ENCODE measurements around the gene TRIM5. TPM values are rescaled to one million over a fixed set of nuclear protein-coding genes. Genes with fewer than 3 reads are reported as not detected.
A peak's percentile ranks its signal among the peaks of the same experiment; 100 is the strongest.

Gene TRIM5
- total and polyA plus RNA-seq, 9 of the 15 experiments (the other 6 are each of a cell fraction or from before 2014, with no cell fraction given), result 7.7 to 20.8 (median 15.0) TPM

DNA sequence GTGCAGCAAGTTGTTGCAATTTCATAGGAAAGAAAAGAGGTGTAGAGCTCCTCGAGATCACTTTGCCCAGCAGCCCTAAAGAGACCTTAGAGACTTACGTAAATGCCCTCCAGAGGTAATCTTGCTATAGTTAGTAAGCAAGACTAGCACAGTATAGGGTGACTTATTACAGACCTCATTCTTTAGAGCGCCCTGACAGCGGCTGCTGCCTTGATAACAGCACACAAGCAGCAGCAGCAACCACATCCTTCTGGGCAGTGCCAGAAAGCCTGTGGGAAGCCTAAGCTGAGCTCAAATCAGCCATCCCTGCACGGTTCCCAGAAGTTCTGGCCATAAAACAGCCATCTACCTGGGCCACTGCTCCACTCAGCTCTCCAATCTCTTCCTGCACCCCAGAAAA is 28.8 kb upstream of the TRIM5 start:
- Histone ChIP-seq H3K4me3 (no peak overlapping the region), H3K27ac (ENCODE audit: extremely low read depth, low read depth, low read length) (no peak overlapping the region), H3K27me3 (ENCODE audit: control insufficient read depth in 2 of 2, insufficient read depth in 2 of 2, low read length in 2 of 2) (peaks cover 1 to 8% of the 10 kb centered on the region in 2 experiments; a peak in 4 of 5 replicates), H3K4me1 (replicated peaks in 1 of 2; ENCODE audit: control insufficient read depth in 2 of 2, insufficient read depth in 2 of 2, low read length in 2 of 2) (no peaks in the 10 kb centered on the region), H3K9me3 (replicated peaks; ENCODE audit: control insufficient read depth, insufficient read depth, low read depth, low read length) (no peaks in the 10 kb centered on the region), H3K79me2 (ENCODE audit: control insufficient read depth, insufficient read depth, low read length) (no peaks in the 10 kb centered on the region), H4K20me1 (replicated peaks; ENCODE audit: control insufficient read depth, insufficient read depth, low read length) (no peaks in the 10 kb centered on the region), H3K4me2 (ENCODE audit: insufficient read depth, low read length) (no peak overlapping the region), H3K9me1 (ENCODE audit: control insufficient read depth, insufficient read depth, low read length) (no peaks in the 10 kb centered on the region), H3K36me3 (ENCODE audit: control insufficient read depth, insufficient read depth, low read length) (no peaks in the 10 kb centered on the region), H2AFZ (ENCODE audit: low read depth, low read length) (no peak overlapping the region), H3K9ac (ENCODE audit: insufficient read depth in 1 of 2, low read depth in 2 of 2, low read length in 2 of 2) (no peak overlapping the region)
- ChIA-PET CTCF (ENCODE audit: low intra/inter-chr PET ratio) (no interaction called here), POLR2A (interaction anchor here (0.7 to 1.2 kb wide), 2 partner anchors 14 to 503 kb away, joined by 3 read pairs; no protein-coding TSS in a partner anchor)
- FAIRE-seq (no peak), DNase-seq (ENCODE audit: extremely low read depth in 1 of 4, low spot score in 3 of 4) (peak in 1 of 4 experiments; percentile 23), ATAC-seq (peak; percentile 59; the same call in 2 of the 3 replicates)
- in situ Hi-C loops (cut with MboI), result no loop called here
- TF ChIP-seq SP1 (CRISPR knock-in tag; IDR thresholded peaks at IDR 0.05) (no peak), ZNF239 (CRISPR knock-in tag; IDR thresholded peaks at IDR 0.05) (peak; percentile 44; the same call in 1 of the 2 replicates), POLR2H (tag; IDR thresholded peaks at IDR 0.05; ENCODE audit: low read depth) (no peak), CREB1 (IDR thresholded peaks at IDR 0.05) (no peak), CREB1 (CRISPR knock-in tag; IDR thresholded peaks at IDR 0.05) (no peak), GABPB2 (CRISPR knock-in tag; conservative IDR thresholded peaks at IDR 0.05) (no peak)
- TF ChIP-seq, protein P1, sequence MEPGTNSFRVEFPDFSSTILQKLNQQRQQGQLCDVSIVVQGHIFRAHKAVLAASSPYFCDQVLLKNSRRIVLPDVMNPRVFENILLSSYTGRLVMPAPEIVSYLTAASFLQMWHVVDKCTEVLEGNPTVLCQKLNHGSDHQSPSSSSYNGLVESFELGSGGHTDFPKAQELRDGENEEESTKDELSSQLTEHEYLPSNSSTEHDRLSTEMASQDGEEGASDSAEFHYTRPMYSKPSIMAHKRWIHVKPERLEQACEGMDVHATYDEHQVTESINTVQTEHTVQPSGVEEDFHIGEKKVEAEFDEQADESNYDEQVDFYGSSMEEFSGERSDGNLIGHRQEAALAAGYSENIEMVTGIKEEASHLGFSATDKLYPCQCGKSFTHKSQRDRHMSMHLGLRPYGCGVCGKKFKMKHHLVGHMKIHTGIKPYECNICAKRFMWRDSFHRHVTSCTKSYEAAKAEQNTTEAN (CRISPR knock-in tag; IDR thresholded peaks at IDR 0.05), result no peak
- TF ChIP-seq, protein P2, sequence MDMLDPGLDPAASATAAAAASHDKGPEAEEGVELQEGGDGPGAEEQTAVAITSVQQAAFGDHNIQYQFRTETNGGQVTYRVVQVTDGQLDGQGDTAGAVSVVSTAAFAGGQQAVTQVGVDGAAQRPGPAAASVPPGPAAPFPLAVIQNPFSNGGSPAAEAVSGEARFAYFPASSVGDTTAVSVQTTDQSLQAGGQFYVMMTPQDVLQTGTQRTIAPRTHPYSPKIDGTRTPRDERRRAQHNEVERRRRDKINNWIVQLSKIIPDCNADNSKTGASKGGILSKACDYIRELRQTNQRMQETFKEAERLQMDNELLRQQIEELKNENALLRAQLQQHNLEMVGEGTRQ (CRISPR knock-in tag; IDR thresholded peaks at IDR 0.05), result no peak
- TF ChIP-seq, protein P3, sequence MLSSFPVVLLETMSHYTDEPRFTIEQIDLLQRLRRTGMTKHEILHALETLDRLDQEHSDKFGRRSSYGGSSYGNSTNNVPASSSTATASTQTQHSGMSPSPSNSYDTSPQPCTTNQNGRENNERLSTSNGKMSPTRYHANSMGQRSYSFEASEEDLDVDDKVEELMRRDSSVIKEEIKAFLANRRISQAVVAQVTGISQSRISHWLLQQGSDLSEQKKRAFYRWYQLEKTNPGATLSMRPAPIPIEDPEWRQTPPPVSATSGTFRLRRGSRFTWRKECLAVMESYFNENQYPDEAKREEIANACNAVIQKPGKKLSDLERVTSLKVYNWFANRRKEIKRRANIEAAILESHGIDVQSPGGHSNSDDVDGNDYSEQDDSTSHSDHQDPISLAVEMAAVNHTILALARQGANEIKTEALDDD (IDR thresholded peaks at IDR 0.05), result peak; percentile 77
- intact Hi-C loops (cut with micrococcal nuclease), result loop anchor here (5.0 kb wide), 1 partner anchor 106 kb away; no protein-coding TSS in a partner anchor
- no TSS peak for BruUV-seq (replicated peaks)
- 9% methylated on average over 5 of the region's 5 CpGs for WGBS (ENCODE audit: insufficient coverage, low coverage, missing lambda C conversion rate)

Measured in K562 (cell line).